Adrenal gland (tissue), 12 donors: ENCODE results near the gene PRR20G. TPM values are rescaled to one million over a fixed set of nuclear protein-coding genes. Genes with fewer than 3 reads are reported as not detected.

Experiments
- DNase-seq, 7 donors: peaks; one replicate each; pipeline ENCODE4 v3.0.0-alpha.2; 2019 to 2020
- H3K27ac ChIP-seq, 5 donors: fragments of 200-600 bp; sonication (generic) in 4 of 5; 1 replicate in 3 of 5; 2 replicates in 2 of 5; pipeline versions ENCODE4 v1.5.1 to v1.8.0; 2016 to 2020; ENCODE audit warnings: mild to moderate bottlenecking in 1 of 5
- H3K27me3 ChIP-seq: fragments of 200-600 bp; 2 replicates; pipeline ENCODE4 v1.8.0; 2021
- H3K36me3 ChIP-seq, 2 donors: fragments of 200-600 bp; replicated peaks in 1 of 2; 1 replicate in 1 of 2; 2 replicates in 1 of 2; pipeline versions ENCODE4 v1.5.1 to v1.8.0; 2018 to 2022
- H3K4me1 ChIP-seq, 2 donors: fragments of 200-600 bp; replicated peaks in 1 of 2; 1 replicate in 1 of 2; 2 replicates in 1 of 2; pipeline versions ENCODE4 v1.5.1 to v1.8.0; 2018 to 2021
- H3K4me3 ChIP-seq, 4 donors: fragments of 200-600 bp; sonication (generic) in 3 of 4; one replicate each; pipeline ENCODE4 v1.5.1; 2016 to 2018
- H3K9me3 ChIP-seq, 3 donors: fragments of 200-600 bp; sonication (generic) in 1 of 3; replicated peaks in 1 of 3; 1 replicate in 2 of 3; 2 replicates in 1 of 3; pipeline versions ENCODE4 v1.5.1 to v1.8.0; 2016 to 2021
- POLR2A ChIP-seq, 2 donors: fragments of 450-650 bp; IDR thresholded peaks; one replicate each; pipeline ENCODE4 v1.6.1; 2017; ENCODE audit warnings: antibody characterized with exemption in 2 of 2, mild to moderate bottlenecking in 2 of 2, moderate library complexity in 1 of 2
- WGBS, 4 donors: extraction: QIAGEN DNeasy Blood & Tissue Kit in 2 of 4; methylation state at CpG; one replicate each; pipeline versions ENCODE4 v1.1.5 to v1.1.7; 2013 to 2017; 5-methylcytosine and 5-hydroxymethylcytosine counted together
- intact Hi-C, 2 donors: fragments of 100-400 bp; cut with DNase I; formaldehyde crosslinking; loops; one replicate each; pipeline versions ENCODE4 v1.14.1 to v1.15.0; 2022 to 2023
- polyA plus RNA-seq, 3 donors: library from polyadenylated mRNA; stranded (reverse); fragments of 200-250 nt in 2 of 3; fragments of 350-450 nt in 1 of 3; fragmentation: Illumina TruSeq in 1 of 3; extraction: RNeasy Lipid Tissue Mini Kit (QIAGEN cat#74804) in 1 of 3; gene quantifications; one replicate each; pipeline ENCODE4 v1.2.3, GENCODE V29; 2013 to 2014
- small RNA-seq, 2 donors: library from RNA; depleted of rRNA; stranded (forward); fragments of <200 nt; gene quantifications; one replicate each; pipeline ENCODE3, GENCODE V24; 2016
- total RNA-seq, 9 donors: library from RNA; depleted of rRNA in 4 of 9; stranded (reverse); fragments of >200 nt in 4 of 9; fragments of 120-200 nt in 1 of 9; fragmentation: NEBNext Ultra II Directional in 1 of 9; extraction: Animal tissue kit (Norgen Biotek cat#: 25700) in 1 of 9; gene quantifications; one replicate each; pipeline versions ENCODE4 v1.1.0 to v1.2.4, GENCODE V29; 2013 to 2023
- TF ChIP-seq, protein P1 (sequence below), 6 experiments: fragments of 450-650 bp in 4 of 6; fragments of 200-600 bp in 2 of 6; sonication (generic) in 1 of 6; IDR thresholded peaks; 1 replicate in 5 of 6; 2 replicates in 1 of 6; pipeline versions ENCODE4 v1.5.1 to v1.8.0; 2016 to 2021; ENCODE audit warnings: antibody characterized with exemption in 6 of 6, mild to moderate bottlenecking in 2 of 6, moderate library complexity in 1 of 6
- donor health status: healthy with polysubstance abuse.
- donor health status: Bipolar disorder and iron deficiency.
- donor health status: DM: yes; HTN: yes; CAD: no.
- donor health status: DM: no; HTN: no; CAD: no.
- donor health status: DM: no; HTN: no; CAD: no.
- donor health status: DM: yes; HTN: yes; CAD: no.

PRR20G gene
- total and polyA plus RNA-seq, 12 donors: not detected

- Histone ChIP-seq H3K36me3 (no peaks in the 10 kb centered on the region), H3K9me3 (peaks cover 0 to 6% (median 0%) of the 10 kb centered on the region in 3 donors), H3K27me3 (peaks cover 4% of the 10 kb centered on the region), H3K4me1 (no peaks in the 10 kb centered on the region), H3K4me3 (no peak overlapping the region), H3K27ac (no peak overlapping the region)
- intact Hi-C loops: no loop called here
- 64 to 67% (median 65%) methylated on average over 2 of the region's 2 CpGs for WGBS, 4 donors
- TF ChIP-seq, protein P1, sequence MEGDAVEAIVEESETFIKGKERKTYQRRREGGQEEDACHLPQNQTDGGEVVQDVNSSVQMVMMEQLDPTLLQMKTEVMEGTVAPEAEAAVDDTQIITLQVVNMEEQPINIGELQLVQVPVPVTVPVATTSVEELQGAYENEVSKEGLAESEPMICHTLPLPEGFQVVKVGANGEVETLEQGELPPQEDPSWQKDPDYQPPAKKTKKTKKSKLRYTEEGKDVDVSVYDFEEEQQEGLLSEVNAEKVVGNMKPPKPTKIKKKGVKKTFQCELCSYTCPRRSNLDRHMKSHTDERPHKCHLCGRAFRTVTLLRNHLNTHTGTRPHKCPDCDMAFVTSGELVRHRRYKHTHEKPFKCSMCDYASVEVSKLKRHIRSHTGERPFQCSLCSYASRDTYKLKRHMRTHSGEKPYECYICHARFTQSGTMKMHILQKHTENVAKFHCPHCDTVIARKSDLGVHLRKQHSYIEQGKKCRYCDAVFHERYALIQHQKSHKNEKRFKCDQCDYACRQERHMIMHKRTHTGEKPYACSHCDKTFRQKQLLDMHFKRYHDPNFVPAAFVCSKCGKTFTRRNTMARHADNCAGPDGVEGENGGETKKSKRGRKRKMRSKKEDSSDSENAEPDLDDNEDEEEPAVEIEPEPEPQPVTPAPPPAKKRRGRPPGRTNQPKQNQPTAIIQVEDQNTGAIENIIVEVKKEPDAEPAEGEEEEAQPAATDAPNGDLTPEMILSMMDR (IDR thresholded peaks at IDR 0.05): no peak
- no peak for TF ChIP-seq POLR2A (IDR thresholded peaks at IDR 0.05)
- DNase-seq: no peak
These were observed 49.2 kb downstream of the PRR20G start for GRCh38 chr3:127238602-127239001.

GRCh38 chr3:127237835-127238234 is 50.0 kb downstream of the PRR20G start:
- H3K27ac ChIP-seq: no peak overlapping the region
- H3K4me3 ChIP-seq: no peak overlapping the region
- TF ChIP-seq, protein P1 (IDR thresholded peaks at IDR 0.05): no peak
- TF ChIP-seq POLR2A (IDR thresholded peaks at IDR 0.05): no peak
- 27 to 54% (median 44%) methylated on average over 3 of the region's 3 CpGs for WGBS, 4 donors
- intact Hi-C loops: no loop called here
- H3K4me1 ChIP-seq: no peaks in the 10 kb centered on the region
- H3K9me3 ChIP-seq: peaks cover 0 to 6% (median 0%) of the 10 kb centered on the region in 3 donors
- DNase-seq: no peak
- H3K36me3 ChIP-seq: no peaks in the 10 kb centered on the region
- H3K27me3 ChIP-seq: peaks cover 4% of the 10 kb centered on the region

GRCh38 chr3:127235706-127236105 is 52.1 kb downstream of the PRR20G start:
- H3K4me1 ChIP-seq: no peaks in the 10 kb centered on the region
- no peak overlapping the region for H3K4me3 ChIP-seq
- WGBS, 4 donors: 54 to 73% (median 65%) methylated on average over 3 of the region's 3 CpGs
- no peak overlapping the region for H3K27ac ChIP-seq
- TF ChIP-seq POLR2A (IDR thresholded peaks at IDR 0.05): no peak
- TF ChIP-seq, protein P1 (IDR thresholded peaks at IDR 0.05): no peak
- no peaks in the 10 kb centered on the region for H3K36me3 ChIP-seq
- peaks cover 1% of the 10 kb centered on the region for H3K27me3 ChIP-seq
- no peak for DNase-seq
- no peaks in the 10 kb centered on the region for H3K9me3 ChIP-seq
- intact Hi-C loops: no loop called here

DNA sequence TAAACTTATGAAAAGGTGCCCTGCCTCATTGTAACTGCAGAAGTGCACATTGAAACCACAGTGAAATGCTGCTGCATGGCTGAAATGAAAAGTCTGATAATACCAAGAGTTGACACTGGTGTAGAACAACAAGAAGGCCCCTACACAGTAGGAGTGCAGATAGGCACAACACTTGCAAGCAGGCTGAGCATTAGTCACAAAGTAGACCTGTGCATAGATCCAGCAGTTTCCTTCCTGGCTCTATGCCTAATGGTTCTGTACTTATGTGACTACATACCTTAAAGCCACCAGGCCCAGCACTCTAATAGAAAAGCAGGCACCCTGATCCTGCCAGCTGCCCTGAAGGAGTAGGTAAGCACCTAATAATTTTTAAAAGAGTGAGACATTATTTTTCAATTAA is 53.1 kb downstream of the PRR20G start:
- H3K4me1 ChIP-seq: no peaks in the 10 kb centered on the region
- H3K27ac ChIP-seq: no peak overlapping the region
- no peak overlapping the region for H3K4me3 ChIP-seq
- intact Hi-C loops: no loop called here
- TF ChIP-seq POLR2A (IDR thresholded peaks at IDR 0.05): no peak
- TF ChIP-seq, protein P1 (IDR thresholded peaks at IDR 0.05): no peak
- no peaks in the 10 kb centered on the region for H3K36me3 ChIP-seq
- H3K9me3 ChIP-seq: no peaks in the 10 kb centered on the region
- no peak for DNase-seq
- no peaks in the 10 kb centered on the region for H3K27me3 ChIP-seq

Small RNAs within 50 kb of the gene (small RNA-seq; reads per million reads assigned to genes)
- 0 reads per million in 2 donors for gene RNU6-1047P

Other genes with a start within 250 kb of the PRR20G start
- gene PRR23E, start 94.9 kb downstream of the PRR20G start, total RNA-seq: not detected
- not detected for gene PRR23E, start 94.9 kb downstream of the PRR20G start, polyA plus RNA-seq